ENCODE data around the gene HLF.

DNA sequence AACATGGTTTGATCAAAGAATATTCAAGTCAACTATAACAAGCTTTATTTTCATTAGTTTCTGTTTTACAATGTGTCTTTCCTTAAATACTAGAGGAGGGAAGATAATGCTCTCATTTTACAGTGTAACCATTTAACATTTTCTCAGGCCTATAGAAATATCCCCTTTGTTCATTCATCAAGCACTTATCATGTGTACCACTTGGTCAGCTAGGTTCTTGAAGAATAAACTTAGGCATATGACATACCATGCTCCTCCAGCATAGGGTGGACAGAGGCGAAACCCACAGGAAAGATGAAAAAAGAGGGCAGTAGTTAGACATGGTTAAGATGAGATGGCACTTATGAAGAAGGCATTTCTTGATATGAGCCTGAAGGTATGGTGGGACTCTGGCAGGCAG, 34.0 kb upstream of the HLF start:
- TF ChIP-seq, protein P1, sequence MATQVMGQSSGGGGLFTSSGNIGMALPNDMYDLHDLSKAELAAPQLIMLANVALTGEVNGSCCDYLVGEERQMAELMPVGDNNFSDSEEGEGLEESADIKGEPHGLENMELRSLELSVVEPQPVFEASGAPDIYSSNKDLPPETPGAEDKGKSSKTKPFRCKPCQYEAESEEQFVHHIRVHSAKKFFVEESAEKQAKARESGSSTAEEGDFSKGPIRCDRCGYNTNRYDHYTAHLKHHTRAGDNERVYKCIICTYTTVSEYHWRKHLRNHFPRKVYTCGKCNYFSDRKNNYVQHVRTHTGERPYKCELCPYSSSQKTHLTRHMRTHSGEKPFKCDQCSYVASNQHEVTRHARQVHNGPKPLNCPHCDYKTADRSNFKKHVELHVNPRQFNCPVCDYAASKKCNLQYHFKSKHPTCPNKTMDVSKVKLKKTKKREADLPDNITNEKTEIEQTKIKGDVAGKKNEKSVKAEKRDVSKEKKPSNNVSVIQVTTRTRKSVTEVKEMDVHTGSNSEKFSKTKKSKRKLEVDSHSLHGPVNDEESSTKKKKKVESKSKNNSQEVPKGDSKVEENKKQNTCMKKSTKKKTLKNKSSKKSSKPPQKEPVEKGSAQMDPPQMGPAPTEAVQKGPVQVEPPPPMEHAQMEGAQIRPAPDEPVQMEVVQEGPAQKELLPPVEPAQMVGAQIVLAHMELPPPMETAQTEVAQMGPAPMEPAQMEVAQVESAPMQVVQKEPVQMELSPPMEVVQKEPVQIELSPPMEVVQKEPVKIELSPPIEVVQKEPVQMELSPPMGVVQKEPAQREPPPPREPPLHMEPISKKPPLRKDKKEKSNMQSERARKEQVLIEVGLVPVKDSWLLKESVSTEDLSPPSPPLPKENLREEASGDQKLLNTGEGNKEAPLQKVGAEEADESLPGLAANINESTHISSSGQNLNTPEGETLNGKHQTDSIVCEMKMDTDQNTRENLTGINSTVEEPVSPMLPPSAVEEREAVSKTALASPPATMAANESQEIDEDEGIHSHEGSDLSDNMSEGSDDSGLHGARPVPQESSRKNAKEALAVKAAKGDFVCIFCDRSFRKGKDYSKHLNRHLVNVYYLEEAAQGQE (IDR thresholded peaks at IDR 0.05; ENCODE audit: low read depth), result no peak
- TF ChIP-seq EP300 (IDR thresholded peaks at IDR 0.05; ENCODE audit: borderline replicate concordance) (no peak), TAF1 (IDR thresholded peaks at IDR 0.05; ENCODE audit: low read depth) (no peak), TEAD4 (IDR thresholded peaks at IDR 0.05) (no peak), CEBPB (IDR thresholded peaks at IDR 0.05) (no peak), YY1 (IDR thresholded peaks at IDR 0.05; ENCODE audit: low read depth) (no peak), NFIC (IDR thresholded peaks at IDR 0.05) (no peak), EGR1 (IDR thresholded peaks at IDR 0.05) (no peak), RAD21 (IDR thresholded peaks at IDR 0.05; ENCODE audit: low read depth) (no peak)
- TF ChIP-seq, protein P2, sequence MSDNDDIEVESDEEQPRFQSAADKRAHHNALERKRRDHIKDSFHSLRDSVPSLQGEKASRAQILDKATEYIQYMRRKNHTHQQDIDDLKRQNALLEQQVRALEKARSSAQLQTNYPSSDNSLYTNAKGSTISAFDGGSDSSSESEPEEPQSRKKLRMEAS (IDR thresholded peaks at IDR 0.05), result no peak
- TF ChIP-seq, protein P3, sequence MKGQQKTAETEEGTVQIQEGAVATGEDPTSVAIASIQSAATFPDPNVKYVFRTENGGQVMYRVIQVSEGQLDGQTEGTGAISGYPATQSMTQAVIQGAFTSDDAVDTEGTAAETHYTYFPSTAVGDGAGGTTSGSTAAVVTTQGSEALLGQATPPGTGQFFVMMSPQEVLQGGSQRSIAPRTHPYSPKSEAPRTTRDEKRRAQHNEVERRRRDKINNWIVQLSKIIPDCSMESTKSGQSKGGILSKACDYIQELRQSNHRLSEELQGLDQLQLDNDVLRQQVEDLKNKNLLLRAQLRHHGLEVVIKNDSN (IDR thresholded peaks at IDR 0.05), result no peak
